GM19467 (cell line): ENCODE data around the gene MYF6.
A peak's percentile ranks its signal among the peaks of the same experiment; 100 is the strongest.
"Not testable (repeated sequence)": the region's sequence is repeated elsewhere in the genome, so short reads cannot be mapped to it uniquely, and the experiment has no call there.

Source experiments
- ATAC-seq: cut with Tn5 transposase; IDR thresholded peaks from one replicate; pipeline ENCODE4 v1.9.1; 2021; ENCODE audit warnings: mild to moderate bottlenecking, moderate library complexity; ENCODE audit not compliant: unreplicated experiment

The MYF6 gene

GRCh38 chr12:80707126-80707829, at the start of gene MYF6:
Gene MYF6 (plus strand): TSS chr12:80707634. CDS start chr12:80707720, 86 bp downstream.
- ATAC-seq = no peak

- no peak for ATAC-seq
Measured at GRCh38 chr12:80659512-80660063, 47.8 kb upstream of the MYF6 start.

GRCh38 chr12:80662586-80662985, 44.8 kb upstream of the MYF6 start:
- ATAC-seq = no peak

- ATAC-seq = no peak
Measured at GRCh38 chr12:80670214-80670613, 37.2 kb upstream of the MYF6 start.

GRCh38 chr12:80676042-80676636, 31.3 kb upstream of the MYF6 start:
- not testable (repeated sequence) for ATAC-seq

GRCh38 chr12:80676856-80677255, 30.6 kb upstream of the MYF6 start:
- ATAC-seq = no peak

- ATAC-seq = no peak
Measured at GRCh38 chr12:80677994-80678393, 29.4 kb upstream of the MYF6 start.

GRCh38 chr12:80679346-80680131, 27.9 kb upstream of the MYF6 start:
- ATAC-seq = no peak

GRCh38 chr12:80681287-80681686, 26.1 kb upstream of the MYF6 start:
- ATAC-seq = peak; percentile 79

GRCh38 chr12:80681786-80682185, 25.6 kb upstream of the MYF6 start:
- ATAC-seq = no peak

- ATAC-seq = no peak
Measured at GRCh38 chr12:80684077-80684495, 23.3 kb upstream of the MYF6 start.

GRCh38 chr12:80690090-80690489, 17.3 kb upstream of the MYF6 start:
- ATAC-seq = no peak

GRCh38 chr12:80690513-80690912, 16.9 kb upstream of the MYF6 start:
- no peak for ATAC-seq

GRCh38 chr12:80692114-80692513, 15.3 kb upstream of the MYF6 start:
- no peak for ATAC-seq

GRCh38 chr12:80697270-80697887, 10.1 kb upstream of the MYF6 start:
- ATAC-seq = no peak

- ATAC-seq = no peak
Measured at GRCh38 chr12:80698256-80698655, 9.2 kb upstream of the MYF6 start.

- no peak for ATAC-seq
Measured at GRCh38 chr12:80698847-80699542, 8.4 kb upstream of the MYF6 start.

- ATAC-seq = no peak
Measured at GRCh38 chr12:80700327-80700726, 7.1 kb upstream of the MYF6 start.

GRCh38 chr12:80701388-80701787, 6.0 kb upstream of the MYF6 start:
- no peak for ATAC-seq
